ENCODE measurements around the gene FBXO44.

Gene FBXO44

GRCh38 chr1:11690397-11691301 lies 36.0 kb downstream of the FBXO44 start:
- no peak for TF ChIP-seq CTCF (IDR thresholded peaks at IDR 0.05; ENCODE audit: low read depth, low read length)
- H3K4me3 ChIP-seq (ENCODE audit: low read depth, low read length), result no peak overlapping the region

DNA sequence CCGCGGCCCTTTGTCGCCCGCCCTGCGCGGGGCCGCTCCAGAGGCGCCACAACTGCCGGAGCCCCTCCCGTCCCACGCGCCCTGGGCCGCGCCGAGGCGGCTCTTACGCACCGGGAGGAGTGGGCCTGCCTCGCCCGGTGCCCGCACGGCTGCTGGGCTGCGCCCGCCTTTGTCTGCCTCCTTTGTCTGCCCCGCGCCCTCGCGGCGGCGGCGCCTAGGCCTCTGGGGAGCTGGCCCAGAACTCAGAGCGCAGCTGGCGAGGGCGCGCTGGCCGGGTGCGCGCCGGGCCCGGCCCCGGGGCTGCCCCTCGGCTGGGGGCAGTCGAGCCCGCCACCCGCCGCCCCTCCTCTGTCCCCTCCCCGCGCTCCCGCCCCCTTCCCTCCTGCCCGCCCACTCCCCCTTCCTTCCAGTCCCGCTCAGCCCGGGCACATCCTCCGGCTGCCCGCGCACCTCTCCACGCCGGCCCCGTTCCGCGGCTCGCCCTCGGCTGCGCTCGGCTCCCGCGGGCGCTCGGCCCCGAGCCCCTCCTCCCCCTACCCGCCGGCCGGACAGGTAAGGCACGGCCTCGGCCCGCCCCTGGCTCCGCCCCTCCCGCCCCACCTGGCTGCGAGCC lies 36.7 kb downstream of the FBXO44 start, which contains the start of gene DRAXIN:
Gene DRAXIN (plus strand): TSS at position 409 of the 613 bp plus-strand sequence. CDS start 14,549 bp downstream, outside the sequence.
- no peak for TF ChIP-seq CTCF (IDR thresholded peaks at IDR 0.05; ENCODE audit: low read depth, low read length)
- no peak within 1 kb of the TSS for H3K4me3 ChIP-seq (ENCODE audit: low read depth, low read length)

DNA sequence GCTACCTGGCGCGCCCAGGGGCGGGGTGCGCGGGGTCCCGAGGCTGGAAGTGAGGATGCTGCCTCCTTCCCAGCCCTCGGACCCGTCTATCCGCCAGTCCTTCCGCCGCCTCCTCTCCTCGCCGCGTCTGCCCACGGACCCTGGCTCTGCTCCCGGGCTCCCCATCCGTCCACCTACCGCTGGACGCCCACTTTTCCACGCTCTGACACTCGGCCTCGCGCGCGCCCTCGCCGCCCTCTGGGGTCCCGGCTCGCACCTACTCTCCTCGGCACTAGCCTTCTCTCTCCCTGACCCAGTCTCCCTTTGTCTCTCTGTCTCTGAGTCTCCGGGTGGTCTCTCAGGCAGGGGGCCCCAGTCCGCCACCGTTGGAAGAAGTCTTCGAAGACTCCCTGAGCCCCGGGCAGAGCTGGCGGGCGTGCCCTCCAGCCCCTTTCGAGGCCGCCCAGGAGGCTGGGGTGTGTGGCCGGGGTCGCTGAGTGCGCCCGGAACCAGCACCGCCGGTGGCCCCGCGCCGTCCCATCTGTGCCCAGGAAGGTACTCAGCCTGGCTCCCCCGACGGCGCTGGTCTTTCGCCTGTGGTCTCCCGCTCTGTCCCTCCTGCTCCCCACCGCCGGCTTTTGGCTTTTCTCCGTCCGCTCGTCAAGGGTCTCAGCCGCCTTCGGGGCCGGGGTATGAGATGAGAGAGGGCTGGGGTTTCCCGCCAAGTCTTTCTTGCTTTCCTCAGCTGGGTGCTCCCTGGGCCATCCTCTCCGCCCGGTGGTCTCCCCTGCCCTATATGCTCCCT lies 37.4 kb downstream of the FBXO44 start:
- H3K4me3 ChIP-seq (ENCODE audit: low read depth, low read length), result no peak overlapping the region
- no peak for TF ChIP-seq CTCF (IDR thresholded peaks at IDR 0.05; ENCODE audit: low read depth, low read length)

GRCh38 chr1:11693024-11693590 lies 38.4 kb downstream of the FBXO44 start:
- TF ChIP-seq CTCF (IDR thresholded peaks at IDR 0.05; ENCODE audit: low read depth, low read length), result no peak
- no peak overlapping the region for H3K4me3 ChIP-seq (ENCODE audit: low read depth, low read length)

DNA sequence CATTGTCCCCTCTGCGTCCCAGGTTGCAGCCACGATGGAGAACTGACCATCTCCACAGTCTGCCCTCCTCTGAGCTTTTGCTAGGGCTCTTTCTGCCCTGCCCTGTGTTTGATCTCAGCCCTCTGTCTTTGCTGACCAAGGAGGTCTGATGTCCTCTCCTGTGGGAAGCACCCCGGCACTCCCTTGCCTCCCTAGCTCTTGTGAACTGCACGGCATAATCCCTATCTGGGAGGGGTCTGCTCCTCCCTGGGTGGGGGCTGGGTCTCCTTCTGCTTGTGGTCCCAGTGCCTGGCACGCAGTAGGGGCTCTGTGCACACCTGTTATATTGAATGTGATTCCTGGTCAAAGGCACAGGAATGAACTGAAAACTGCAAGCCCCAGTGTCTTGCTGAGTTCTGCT lies 39.2 kb downstream of the FBXO44 start:
- TF ChIP-seq CTCF (IDR thresholded peaks at IDR 0.05; ENCODE audit: low read depth, low read length), result no peak

GRCh38 chr1:11695861-11696260 lies 41.2 kb downstream of the FBXO44 start:
- H3K4me3 ChIP-seq (ENCODE audit: low read depth, low read length), result no peak overlapping the region
- TF ChIP-seq CTCF (IDR thresholded peaks at IDR 0.05; ENCODE audit: low read depth, low read length), result no peak

More for the DNA sequence above, 39.2 kb downstream of the FBXO44 start:
- no peak overlapping the region for H3K4me3 ChIP-seq (ENCODE audit: low read depth, low read length)

All from WI38 (cell line).